Fibroblast of pulmonary artery (primary cell): Measurements from ENCODE around the gene OR6C6.

Experiments used
- DNase-seq: peaks from one replicate; pipeline ENCODE4 v3.0.0-alpha.2; 2010; ENCODE audit warnings: low read depth
- H3K4me3 ChIP-seq: replicated peaks from 2 replicates; pipeline ENCODE4 v1.5.1; 2011; ENCODE audit warnings: low read depth, mild to moderate bottlenecking, control low read depth, low read length, moderate library complexity
- TF ChIP-seq, protein P1 (sequence below): IDR thresholded peaks from 2 replicates; pipeline ENCODE4 v1.5.1; 2011; ENCODE audit warnings: mild to moderate bottlenecking, control low read depth, low read length, inconsistent platforms; ENCODE audit errors: missing control alignments

OR6C6 gene

DNA sequence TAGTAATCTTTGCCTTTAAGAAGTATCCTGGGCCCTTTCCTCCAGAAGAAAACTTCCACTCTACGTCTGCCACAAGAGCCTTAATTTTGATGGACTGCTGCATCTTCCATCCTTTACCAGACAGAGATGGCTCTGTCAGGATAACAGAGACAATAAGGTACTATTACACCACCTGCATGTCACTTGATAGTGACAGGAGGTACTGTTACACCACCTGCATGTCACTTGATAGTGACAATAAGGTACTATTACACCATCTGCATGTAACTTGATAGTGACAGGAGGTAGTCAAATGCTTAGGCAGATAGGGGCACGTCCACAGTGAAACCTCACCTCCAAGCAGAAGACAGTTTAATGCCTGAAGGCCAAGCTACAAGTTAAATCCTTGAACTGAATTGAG is 38.1 kb downstream of the OR6C6 start:
- TF ChIP-seq, protein P1, sequence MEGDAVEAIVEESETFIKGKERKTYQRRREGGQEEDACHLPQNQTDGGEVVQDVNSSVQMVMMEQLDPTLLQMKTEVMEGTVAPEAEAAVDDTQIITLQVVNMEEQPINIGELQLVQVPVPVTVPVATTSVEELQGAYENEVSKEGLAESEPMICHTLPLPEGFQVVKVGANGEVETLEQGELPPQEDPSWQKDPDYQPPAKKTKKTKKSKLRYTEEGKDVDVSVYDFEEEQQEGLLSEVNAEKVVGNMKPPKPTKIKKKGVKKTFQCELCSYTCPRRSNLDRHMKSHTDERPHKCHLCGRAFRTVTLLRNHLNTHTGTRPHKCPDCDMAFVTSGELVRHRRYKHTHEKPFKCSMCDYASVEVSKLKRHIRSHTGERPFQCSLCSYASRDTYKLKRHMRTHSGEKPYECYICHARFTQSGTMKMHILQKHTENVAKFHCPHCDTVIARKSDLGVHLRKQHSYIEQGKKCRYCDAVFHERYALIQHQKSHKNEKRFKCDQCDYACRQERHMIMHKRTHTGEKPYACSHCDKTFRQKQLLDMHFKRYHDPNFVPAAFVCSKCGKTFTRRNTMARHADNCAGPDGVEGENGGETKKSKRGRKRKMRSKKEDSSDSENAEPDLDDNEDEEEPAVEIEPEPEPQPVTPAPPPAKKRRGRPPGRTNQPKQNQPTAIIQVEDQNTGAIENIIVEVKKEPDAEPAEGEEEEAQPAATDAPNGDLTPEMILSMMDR = no peak
- no peak for DNase-seq
- no peak overlapping the region for H3K4me3 ChIP-seq

DNA sequence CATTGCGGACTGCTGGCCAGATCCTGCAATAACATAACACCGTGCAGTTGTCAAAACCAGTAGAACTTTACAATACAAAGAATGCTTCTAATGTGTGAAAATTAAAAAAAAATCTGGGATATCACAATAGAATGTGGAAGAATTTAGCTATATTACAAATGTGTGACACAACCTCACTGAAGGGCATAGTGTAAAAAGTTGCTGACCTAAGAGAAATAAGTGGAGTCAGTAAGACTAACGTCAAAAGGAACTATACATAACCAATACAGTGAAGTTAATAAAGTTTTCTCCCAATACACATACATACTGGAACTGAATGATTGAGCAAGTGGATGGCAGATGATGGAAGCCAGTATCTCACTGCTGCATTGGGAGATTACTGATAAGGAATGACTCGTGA is 39.5 kb downstream of the OR6C6 start:
- TF ChIP-seq, protein P1 = no peak
- DNase-seq = no peak
- no peak overlapping the region for H3K4me3 ChIP-seq

DNA sequence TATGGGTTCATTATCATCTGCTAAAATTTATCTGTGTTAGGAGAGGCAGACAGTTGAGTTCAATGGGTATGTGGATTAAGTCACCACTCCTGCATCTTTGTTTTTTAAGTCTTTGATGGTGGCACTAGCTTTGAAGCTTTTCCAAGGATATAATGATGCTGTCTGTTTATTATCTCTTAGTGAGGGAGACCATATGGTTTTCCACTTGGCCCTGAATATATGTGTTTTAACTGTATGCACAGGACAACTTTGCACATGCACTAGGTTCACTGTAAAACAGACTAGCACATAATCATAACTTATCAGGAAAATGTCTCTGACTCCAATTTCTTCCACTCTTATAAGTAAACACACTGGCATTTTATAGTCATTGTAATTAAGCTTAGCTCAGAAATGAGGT is 43.1 kb downstream of the OR6C6 start:
- no peak overlapping the region for H3K4me3 ChIP-seq
- no peak for DNase-seq
- TF ChIP-seq, protein P1 = no peak

DNA sequence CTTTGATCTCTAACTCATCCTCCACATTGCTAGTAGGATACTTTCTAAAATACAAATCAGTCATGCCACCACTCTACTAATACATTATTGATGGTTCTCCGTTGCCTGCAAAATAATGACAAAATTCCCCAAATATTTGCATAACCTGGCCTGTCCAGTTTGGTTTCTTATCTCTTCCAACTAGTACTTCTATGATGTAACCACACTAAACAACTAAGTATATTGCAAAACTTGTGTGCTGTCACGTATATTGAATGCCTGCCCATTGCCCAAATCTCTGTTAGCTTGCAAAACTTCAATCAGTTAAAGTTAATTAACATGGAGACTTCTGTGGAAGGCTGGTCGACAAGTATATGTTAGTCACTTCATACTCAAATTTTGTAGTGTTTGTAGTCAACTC is 45.4 kb downstream of the OR6C6 start:
- H3K4me3 ChIP-seq = no peak overlapping the region
- DNase-seq = no peak
- TF ChIP-seq, protein P1 = no peak

DNA sequence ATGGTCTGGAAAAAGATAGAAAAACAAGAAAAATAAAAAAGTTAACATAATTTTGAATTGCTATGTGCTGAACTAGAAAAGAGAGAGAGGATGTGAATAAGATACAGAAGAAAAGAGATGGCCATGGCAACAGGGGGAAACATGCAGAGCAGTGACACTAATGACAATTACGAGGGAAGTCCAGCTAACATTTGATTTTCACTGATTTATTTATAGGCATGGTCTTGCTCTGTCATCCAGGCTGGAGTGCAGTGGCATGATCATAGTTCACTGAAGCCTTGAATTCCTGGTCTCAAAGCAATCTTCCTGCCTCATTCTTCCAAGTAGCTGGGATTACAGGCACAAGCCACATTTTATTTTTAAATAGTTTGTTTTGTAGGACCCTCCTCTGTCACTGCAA is 50.2 kb downstream of the OR6C6 start:
- DNase-seq = no peak
- TF ChIP-seq, protein P1 = no peak
- H3K4me3 ChIP-seq = no peak overlapping the region

DNA sequence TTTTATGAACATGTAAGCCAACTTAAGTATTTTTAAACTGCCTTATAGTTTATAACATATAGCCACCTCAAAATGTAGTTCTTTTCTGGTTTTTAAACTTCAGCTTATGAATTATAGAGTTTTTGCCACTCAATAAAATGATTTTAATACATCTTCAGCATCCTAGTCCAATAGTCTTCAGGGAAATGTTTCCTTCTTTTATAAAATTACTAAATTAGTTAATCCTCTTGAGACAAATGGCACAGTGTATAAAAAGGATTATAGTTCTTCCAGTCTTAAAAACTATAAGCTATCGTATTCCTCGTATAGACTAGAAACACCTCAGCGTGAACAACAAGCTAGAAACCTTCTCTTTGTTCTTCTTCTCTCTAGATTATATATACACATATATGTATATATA is 52.1 kb downstream of the OR6C6 start, which contains the start of gene OR6C74:
Gene OR6C74 (plus strand): TSS at position 301 of the 400 bp plus-strand sequence. CDS start 2,679 bp downstream, outside the sequence.
- TF ChIP-seq, protein P1 = no peak
- no peak within 1 kb of the TSS for H3K4me3 ChIP-seq

More for the DNA sequence above, 52.1 kb downstream of the OR6C6 start, which contains the start of gene OR6C74:
- no peak for DNase-seq
